ENCODE results near the gene BAX. TPM values are rescaled to one million over a fixed set of nuclear protein-coding genes. Genes with fewer than 3 reads are reported as not detected.

The BAX gene
- total and polyA plus RNA-seq, 9 of the 15 experiments (the other 6 are each of a cell fraction or from before 2014, with no cell fraction given) = 3.2 to 95.4 (median 44.5) TPM

DNA sequence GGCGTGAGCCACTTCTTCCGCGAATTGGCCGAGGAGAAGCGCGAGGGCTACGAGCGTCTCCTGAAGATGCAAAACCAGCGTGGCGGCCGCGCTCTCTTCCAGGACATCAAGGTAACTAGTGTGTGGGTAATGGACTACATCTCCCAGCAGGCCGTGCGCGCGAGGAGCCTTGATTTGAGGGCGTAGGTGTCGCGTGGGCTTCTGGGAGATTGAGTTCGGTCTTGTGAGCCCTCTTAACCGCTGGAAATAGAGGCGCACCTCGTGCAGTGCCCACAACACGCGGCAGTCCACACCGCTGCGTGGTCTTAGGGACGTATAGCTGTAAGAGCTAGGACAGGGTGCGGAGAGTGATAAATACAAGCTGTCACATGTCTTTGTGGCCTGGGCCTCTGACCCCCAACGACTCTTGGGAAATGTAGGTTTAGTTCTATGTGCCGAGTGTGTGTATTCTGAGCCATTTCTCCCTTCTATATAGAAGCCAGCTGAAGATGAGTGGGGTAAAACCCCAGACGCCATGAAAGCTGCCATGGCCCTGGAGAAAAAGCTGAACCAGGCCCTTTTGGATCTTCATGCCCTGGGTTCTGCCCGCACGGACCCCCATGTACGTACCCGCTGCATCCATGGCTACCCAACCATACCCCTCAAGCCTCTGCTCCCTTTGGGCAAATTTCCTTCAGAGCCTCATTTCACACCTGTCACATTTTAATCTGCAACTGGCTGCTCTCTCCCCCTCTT lies 11.3 kb downstream of the BAX start (continued):
- TF ChIP-seq, protein P1, sequence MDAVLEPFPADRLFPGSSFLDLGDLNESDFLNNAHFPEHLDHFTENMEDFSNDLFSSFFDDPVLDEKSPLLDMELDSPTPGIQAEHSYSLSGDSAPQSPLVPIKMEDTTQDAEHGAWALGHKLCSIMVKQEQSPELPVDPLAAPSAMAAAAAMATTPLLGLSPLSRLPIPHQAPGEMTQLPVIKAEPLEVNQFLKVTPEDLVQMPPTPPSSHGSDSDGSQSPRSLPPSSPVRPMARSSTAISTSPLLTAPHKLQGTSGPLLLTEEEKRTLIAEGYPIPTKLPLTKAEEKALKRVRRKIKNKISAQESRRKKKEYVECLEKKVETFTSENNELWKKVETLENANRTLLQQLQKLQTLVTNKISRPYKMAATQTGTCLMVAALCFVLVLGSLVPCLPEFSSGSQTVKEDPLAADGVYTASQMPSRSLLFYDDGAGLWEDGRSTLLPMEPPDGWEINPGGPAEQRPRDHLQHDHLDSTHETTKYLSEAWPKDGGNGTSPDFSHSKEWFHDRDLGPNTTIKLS (IDR thresholded peaks at IDR 0.05; ENCODE audit: borderline replicate concordance, low read depth) = peak; percentile 46; the same call in 1 of the 2 replicates
- TF ChIP-seq POU5F1 (IDR thresholded peaks at IDR 0.05; ENCODE audit: borderline replicate concordance, low read depth, low read length, partially characterized antibody) = no peak
- no peak for TF ChIP-seq MCM5 (IDR thresholded peaks at IDR 0.05; ENCODE audit: low read depth)
- TF ChIP-seq GTF2E2 (tag; IDR thresholded peaks at IDR 0.05) = no peak
- TF ChIP-seq MITF (IDR thresholded peaks at IDR 0.05) = no peak
- no peak for TF ChIP-seq ZNF24 (IDR thresholded peaks at IDR 0.05)
- no peak for TF ChIP-seq ZBTB12 (CRISPR knock-in tag; IDR thresholded peaks at IDR 0.05)
- no peak for TF ChIP-seq ZNF507 (tag; conservative IDR thresholded peaks at IDR 0.05)
- no peak for TF ChIP-seq CXXC5 (CRISPR knock-in tag; IDR thresholded peaks at IDR 0.05)
- TF ChIP-seq ZBTB40 (IDR thresholded peaks at IDR 0.05) = no peak; the same call in 1 of the 2 replicates
- TF ChIP-seq ZBTB40 (CRISPR knock-in tag; IDR thresholded peaks at IDR 0.05) = no peak
